ENCODE measurements around the gene UMAD1. TPM values are rescaled to one million over a fixed set of nuclear protein-coding genes. Genes with fewer than 3 reads are reported as not detected.

Gene UMAD1
- total RNA-seq, 1 donor from 2014 or later, result 9.3 TPM

DNA sequence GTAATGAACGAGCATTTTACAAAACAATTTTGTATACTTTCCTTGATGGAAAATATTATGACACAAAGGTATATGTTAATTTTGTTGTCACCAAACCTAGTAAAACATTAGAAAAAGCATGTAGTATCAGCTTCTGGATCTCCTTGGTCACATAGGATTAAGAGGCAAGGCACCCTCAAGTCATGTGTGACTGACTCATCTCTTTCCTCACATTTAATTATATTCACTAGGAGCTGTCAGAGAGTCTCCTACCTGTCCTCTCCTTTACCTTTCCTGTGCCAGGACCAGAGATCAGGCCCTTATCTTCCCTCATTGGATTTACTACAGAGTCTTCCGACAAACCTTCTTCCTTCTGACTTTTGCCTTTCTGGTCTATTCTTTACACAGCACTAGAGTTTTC lies 189.1 kb downstream of the UMAD1 start:
- DNase-seq (ENCODE audit: low read depth) (no peak), FAIRE-seq (no peak)
- H3K4me3 ChIP-seq (ENCODE audit: insufficient read depth, low read depth, low read length), result no peak overlapping the region
- Mint-ChIP-seq H3K4me1 (ENCODE audit: low read depth, unreplicated experiment) (no peaks in the 10 kb centered on the region), H3K27ac (ENCODE audit: unreplicated experiment) (no peak overlapping the region), H3K4me3 (ENCODE audit: unreplicated experiment) (no peak overlapping the region), H3K36me3 (ENCODE audit: low read depth, unreplicated experiment) (peaks cover 3% of the 10 kb centered on the region), H3K9me3 (ENCODE audit: unreplicated experiment) (peaks cover 2% of the 10 kb centered on the region), H3K27me3 (ENCODE audit: low read depth, unreplicated experiment) (no peaks in the 10 kb centered on the region)
- TF ChIP-seq EZH2 (IDR thresholded peaks at IDR 0.05; ENCODE audit: insufficient read depth, low read length) (no peak), CTCF (IDR thresholded peaks at IDR 0.05; ENCODE audit: insufficient read depth, low read depth, low read length) (no peak)
- no peak overlapping the region for H2AFZ ChIP-seq (ENCODE audit: low read depth, low read length)
- H3K4me1 ChIP-seq (ENCODE audit: insufficient read depth, low read length), result no peaks in the 10 kb centered on the region
- H3K9ac ChIP-seq (ENCODE audit: low read length), result no peak overlapping the region
- no peaks in the 10 kb centered on the region for H3K79me2 ChIP-seq (ENCODE audit: insufficient read depth, low read length)
- no peaks in the 10 kb centered on the region for H4K20me1 ChIP-seq (ENCODE audit: insufficient read depth, low read length)
- H3K4me2 ChIP-seq (ENCODE audit: low read length), result no peak overlapping the region
- H3K36me3 ChIP-seq (ENCODE audit: insufficient read depth, low read length), result no peaks in the 10 kb centered on the region
- H3K27ac ChIP-seq (ENCODE audit: low read depth, low read length), result no peak overlapping the region
- H3K27me3 ChIP-seq (ENCODE audit: insufficient read depth, low read length), result no peaks in the 10 kb centered on the region
- no peaks in the 10 kb centered on the region for H3K9me3 ChIP-seq (ENCODE audit: insufficient read depth, low read depth, low read length)

GRCh38 chr7:7830122-7830878 lies 189.7 kb downstream of the UMAD1 start:
- no peaks in the 10 kb centered on the region for H3K36me3 ChIP-seq (ENCODE audit: insufficient read depth, low read length)
- no peaks in the 10 kb centered on the region for H3K79me2 ChIP-seq (ENCODE audit: insufficient read depth, low read length)
- no peak overlapping the region for H3K4me2 ChIP-seq (ENCODE audit: low read length)
- no peak overlapping the region for H3K27ac ChIP-seq (ENCODE audit: low read depth, low read length)
- Mint-ChIP-seq H3K27ac (ENCODE audit: unreplicated experiment) (no peak overlapping the region), H3K4me3 (ENCODE audit: unreplicated experiment) (no peak overlapping the region), H3K27me3 (ENCODE audit: low read depth, unreplicated experiment) (no peaks in the 10 kb centered on the region), H3K9me3 (ENCODE audit: unreplicated experiment) (peaks cover under 1% of the 10 kb centered on the region), H3K36me3 (ENCODE audit: low read depth, unreplicated experiment) (peaks cover under 1% of the 10 kb centered on the region), H3K4me1 (ENCODE audit: low read depth, unreplicated experiment) (no peaks in the 10 kb centered on the region)
- FAIRE-seq (no peak), DNase-seq (ENCODE audit: low read depth) (no peak)
- no peak overlapping the region for H3K9ac ChIP-seq (ENCODE audit: low read length)
- H3K27me3 ChIP-seq (ENCODE audit: insufficient read depth, low read length), result no peaks in the 10 kb centered on the region
- H3K4me3 ChIP-seq (ENCODE audit: insufficient read depth, low read depth, low read length), result no peak overlapping the region
- no peaks in the 10 kb centered on the region for H3K9me3 ChIP-seq (ENCODE audit: insufficient read depth, low read depth, low read length)
- H4K20me1 ChIP-seq (ENCODE audit: insufficient read depth, low read length), result no peaks in the 10 kb centered on the region
- TF ChIP-seq EZH2 (IDR thresholded peaks at IDR 0.05; ENCODE audit: insufficient read depth, low read length) (no peak), CTCF (IDR thresholded peaks at IDR 0.05; ENCODE audit: insufficient read depth, low read depth, low read length) (no peak)
- no peak overlapping the region for H2AFZ ChIP-seq (ENCODE audit: low read depth, low read length)
- H3K4me1 ChIP-seq (ENCODE audit: insufficient read depth, low read length), result no peaks in the 10 kb centered on the region

GRCh38 chr7:7832518-7832917 lies 192.0 kb downstream of the UMAD1 start:
- FAIRE-seq, result no peak
- no peaks in the 10 kb centered on the region for H3K27me3 Mint-ChIP-seq (ENCODE audit: low read depth, unreplicated experiment)
- H3K9me3 ChIP-seq (ENCODE audit: insufficient read depth, low read depth, low read length), result no peaks in the 10 kb centered on the region
- H3K4me3 ChIP-seq (ENCODE audit: insufficient read depth, low read depth, low read length), result no peak overlapping the region
- H3K4me1 ChIP-seq (ENCODE audit: insufficient read depth, low read length), result no peaks in the 10 kb centered on the region
- no peak overlapping the region for H3K4me2 ChIP-seq (ENCODE audit: low read length)
- no peaks in the 10 kb centered on the region for H3K79me2 ChIP-seq (ENCODE audit: insufficient read depth, low read length)
- H3K27ac ChIP-seq (ENCODE audit: low read depth, low read length), result no peak overlapping the region
- no peak overlapping the region for H3K9ac ChIP-seq (ENCODE audit: low read length)
- no peaks in the 10 kb centered on the region for H3K9me3 Mint-ChIP-seq (ENCODE audit: unreplicated experiment)
- H3K27me3 ChIP-seq (ENCODE audit: insufficient read depth, low read length), result no peaks in the 10 kb centered on the region
- no peaks in the 10 kb centered on the region for H4K20me1 ChIP-seq (ENCODE audit: insufficient read depth, low read length)
- H3K36me3 Mint-ChIP-seq (ENCODE audit: low read depth, unreplicated experiment), result no peaks in the 10 kb centered on the region
- TF ChIP-seq CTCF (IDR thresholded peaks at IDR 0.05; ENCODE audit: insufficient read depth, low read depth, low read length) (no peak), EZH2 (IDR thresholded peaks at IDR 0.05; ENCODE audit: insufficient read depth, low read length) (no peak)
- H2AFZ ChIP-seq (ENCODE audit: low read depth, low read length), result no peak overlapping the region
- no peak for DNase-seq (ENCODE audit: low read depth)
- no peaks in the 10 kb centered on the region for H3K4me1 Mint-ChIP-seq (ENCODE audit: low read depth, unreplicated experiment)
- no peak overlapping the region for H3K4me3 Mint-ChIP-seq (ENCODE audit: unreplicated experiment)
- no peaks in the 10 kb centered on the region for H3K36me3 ChIP-seq (ENCODE audit: insufficient read depth, low read length)
- no peak overlapping the region for H3K27ac Mint-ChIP-seq (ENCODE audit: unreplicated experiment)
